Measurements from ENCODE around the gene TSHZ2.
A peak's percentile ranks its signal among the peaks of the same experiment; 100 is the strongest.

Gene TSHZ2

DNA sequence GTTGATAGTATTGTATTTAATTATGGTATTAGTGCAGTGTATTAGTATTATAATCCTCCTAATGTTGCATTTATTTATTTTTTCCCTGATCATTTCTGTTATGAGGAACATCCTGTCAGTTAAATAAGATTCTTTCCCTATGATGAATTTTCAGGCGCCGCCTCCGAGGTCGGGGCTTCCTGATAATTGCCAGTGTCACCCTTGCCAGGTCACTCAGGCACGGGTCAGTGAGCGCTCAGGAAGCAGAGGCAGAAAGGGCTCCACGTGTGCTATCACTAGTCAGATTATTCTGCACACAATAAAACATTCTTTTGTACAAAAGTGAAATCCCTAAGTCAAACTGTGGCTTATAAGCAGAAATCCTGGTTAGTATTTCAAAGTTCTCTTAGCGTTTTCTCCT is 64.8 kb downstream of the TSHZ2 start:
- H3K4me3 Mint-ChIP-seq, result no peak overlapping the region
- peaks cover 41% of the 10 kb centered on the region for H3K4me1 Mint-ChIP-seq
- H3K27ac Mint-ChIP-seq, result no peak overlapping the region
- no peaks in the 10 kb centered on the region for H3K27me3 Mint-ChIP-seq (ENCODE audit: low read depth)
- TF ChIP-seq, protein P1, sequence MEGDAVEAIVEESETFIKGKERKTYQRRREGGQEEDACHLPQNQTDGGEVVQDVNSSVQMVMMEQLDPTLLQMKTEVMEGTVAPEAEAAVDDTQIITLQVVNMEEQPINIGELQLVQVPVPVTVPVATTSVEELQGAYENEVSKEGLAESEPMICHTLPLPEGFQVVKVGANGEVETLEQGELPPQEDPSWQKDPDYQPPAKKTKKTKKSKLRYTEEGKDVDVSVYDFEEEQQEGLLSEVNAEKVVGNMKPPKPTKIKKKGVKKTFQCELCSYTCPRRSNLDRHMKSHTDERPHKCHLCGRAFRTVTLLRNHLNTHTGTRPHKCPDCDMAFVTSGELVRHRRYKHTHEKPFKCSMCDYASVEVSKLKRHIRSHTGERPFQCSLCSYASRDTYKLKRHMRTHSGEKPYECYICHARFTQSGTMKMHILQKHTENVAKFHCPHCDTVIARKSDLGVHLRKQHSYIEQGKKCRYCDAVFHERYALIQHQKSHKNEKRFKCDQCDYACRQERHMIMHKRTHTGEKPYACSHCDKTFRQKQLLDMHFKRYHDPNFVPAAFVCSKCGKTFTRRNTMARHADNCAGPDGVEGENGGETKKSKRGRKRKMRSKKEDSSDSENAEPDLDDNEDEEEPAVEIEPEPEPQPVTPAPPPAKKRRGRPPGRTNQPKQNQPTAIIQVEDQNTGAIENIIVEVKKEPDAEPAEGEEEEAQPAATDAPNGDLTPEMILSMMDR (IDR thresholded peaks at IDR 0.05; ENCODE audit: unreplicated experiment in 3 of 3), result no peak
- no peaks in the 10 kb centered on the region for H3K9me3 Mint-ChIP-seq
- peaks cover 5% of the 10 kb centered on the region for H3K36me3 Mint-ChIP-seq (ENCODE audit: low read depth)

DNA sequence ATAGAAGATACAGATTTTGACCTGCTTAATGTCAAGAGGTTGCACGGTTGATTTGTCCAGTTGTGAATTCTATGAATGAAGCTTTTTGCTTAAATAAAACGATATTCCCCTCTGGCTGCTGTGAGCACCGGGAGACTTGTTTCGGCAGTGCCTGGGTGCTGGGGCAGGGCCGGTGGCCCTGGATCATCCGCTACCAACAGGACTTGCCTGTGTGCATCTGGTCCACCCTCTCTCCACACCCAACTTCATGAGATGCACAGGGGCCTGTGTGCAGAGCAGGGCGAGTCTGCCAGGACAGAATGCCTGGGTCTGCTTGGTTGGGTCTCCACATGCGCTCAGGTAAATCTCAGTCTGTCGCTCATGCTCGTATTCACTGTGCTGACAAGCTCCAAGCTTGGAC is 65.5 kb downstream of the TSHZ2 start:
- Mint-ChIP-seq H3K9me3 (no peaks in the 10 kb centered on the region), H3K36me3 (ENCODE audit: low read depth) (peaks cover 5% of the 10 kb centered on the region), H3K27me3 (ENCODE audit: low read depth) (no peaks in the 10 kb centered on the region), H3K4me3 (no peak overlapping the region), H3K27ac (no peak overlapping the region), H3K4me1 (peaks cover 46% of the 10 kb centered on the region)
- TF ChIP-seq, protein P1 (IDR thresholded peaks at IDR 0.05; ENCODE audit: unreplicated experiment in 3 of 3), result no peak

DNA sequence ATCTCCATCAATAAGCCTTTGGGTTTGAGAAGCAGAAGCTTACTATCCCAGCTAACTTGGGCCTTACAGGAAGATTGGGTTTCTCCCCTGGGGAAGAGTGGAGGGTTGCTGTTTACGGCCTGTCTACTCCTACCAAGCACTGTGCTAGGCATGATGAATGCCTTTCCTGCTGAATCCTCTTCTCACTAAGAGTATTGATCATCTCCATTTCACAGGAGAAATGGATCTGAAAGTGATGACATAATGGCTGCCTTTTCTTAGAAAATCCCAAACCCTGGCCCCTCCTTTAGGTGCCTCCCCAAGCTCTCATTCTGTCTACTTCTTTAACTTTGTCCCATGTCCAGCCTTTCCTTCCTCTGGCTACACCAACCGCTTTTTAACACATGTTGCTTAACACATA is 66.1 kb downstream of the TSHZ2 start:
- Mint-ChIP-seq H3K4me3 (no peak overlapping the region), H3K27me3 (ENCODE audit: low read depth) (no peaks in the 10 kb centered on the region), H3K36me3 (ENCODE audit: low read depth) (peaks cover 5% of the 10 kb centered on the region), H3K4me1 (peaks cover 46% of the 10 kb centered on the region), H3K27ac (no peak overlapping the region), H3K9me3 (no peaks in the 10 kb centered on the region)
- TF ChIP-seq, protein P1 (IDR thresholded peaks at IDR 0.05; ENCODE audit: unreplicated experiment in 3 of 3), result no peak

DNA sequence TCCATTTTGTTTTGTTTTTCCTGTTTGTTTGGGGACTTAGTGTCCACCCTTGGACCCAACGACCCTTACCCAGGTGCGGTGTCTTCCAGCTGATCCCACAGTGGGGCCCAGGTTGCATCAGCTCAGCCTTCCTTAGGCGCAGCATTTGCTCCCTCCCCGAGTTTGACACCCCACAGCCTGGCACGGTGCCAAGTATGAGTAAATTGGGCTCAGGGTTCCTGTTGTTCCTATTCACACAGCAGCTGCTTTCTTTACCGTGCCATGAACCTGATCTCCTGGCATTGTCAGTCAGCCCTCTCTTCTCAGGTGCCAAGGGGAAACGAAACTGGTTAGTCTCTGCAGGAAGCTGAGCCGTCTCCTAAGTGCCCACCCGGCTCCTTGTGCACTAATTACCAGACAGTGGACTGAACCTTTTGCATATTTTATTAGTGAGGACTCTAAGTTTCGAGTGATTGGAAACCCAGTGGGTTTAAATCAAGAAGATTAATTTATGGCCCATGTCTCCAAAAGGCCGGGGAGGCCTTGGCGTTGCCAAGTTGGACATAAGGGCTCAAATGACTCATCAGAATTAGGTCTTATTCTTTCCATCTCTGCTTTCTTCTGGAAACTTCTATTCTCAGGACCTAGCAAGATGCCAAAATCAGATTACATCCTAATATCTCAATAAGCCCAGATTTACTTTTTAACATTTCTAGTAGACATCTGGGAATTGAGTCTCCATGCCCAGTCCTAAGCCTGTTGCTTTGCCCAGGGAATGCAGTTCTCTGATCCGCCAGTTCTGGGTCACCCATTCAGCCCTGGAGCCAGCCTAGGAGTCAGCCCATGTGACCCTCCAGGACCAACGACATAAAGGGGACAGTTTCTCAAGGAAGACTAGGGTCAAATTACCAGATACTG is 68.8 kb downstream of the TSHZ2 start:
- Mint-ChIP-seq H3K36me3 (ENCODE audit: low read depth) (peaks cover 12% of the 10 kb centered on the region), H3K27me3 (ENCODE audit: low read depth) (peaks cover 3% of the 10 kb centered on the region), H3K4me3 (no peak overlapping the region), H3K27ac (peak overlapping the region in 2 of 3 experiments; percentile 22 to 63), H3K4me1 (peaks cover 36% of the 10 kb centered on the region), H3K9me3 (no peaks in the 10 kb centered on the region)
- TF ChIP-seq, protein P1 (IDR thresholded peaks at IDR 0.05; ENCODE audit: unreplicated experiment in 3 of 3), result no peak

DNA sequence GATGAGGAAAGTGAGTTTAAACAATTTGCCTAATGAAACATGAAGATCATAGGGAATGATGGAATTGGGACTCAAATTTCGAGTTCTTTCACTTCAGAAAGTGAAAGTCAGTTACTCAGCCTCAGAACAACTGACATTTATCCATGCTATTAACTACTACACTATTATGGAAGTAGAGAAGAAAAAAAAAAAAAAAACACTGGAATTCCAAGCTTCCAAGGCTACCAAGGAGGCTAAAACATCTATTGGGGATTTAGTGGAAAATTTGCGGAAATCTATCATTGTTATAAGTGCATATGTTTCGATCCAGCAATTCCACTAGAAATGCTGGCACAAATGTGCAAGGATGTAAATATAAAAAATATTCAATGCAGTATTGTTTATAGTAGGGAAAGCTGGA is 70.4 kb downstream of the TSHZ2 start:
- Mint-ChIP-seq H3K36me3 (ENCODE audit: low read depth) (peaks cover 23% of the 10 kb centered on the region), H3K4me1 (peaks cover 35% of the 10 kb centered on the region), H3K4me3 (no peak overlapping the region), H3K27ac (peak overlapping the region in 1 of 3 experiments; percentile 63), H3K27me3 (ENCODE audit: low read depth) (peaks cover 3% of the 10 kb centered on the region), H3K9me3 (no peaks in the 10 kb centered on the region)
- TF ChIP-seq, protein P1 (IDR thresholded peaks at IDR 0.05; ENCODE audit: unreplicated experiment in 3 of 3), result no peak

DNA sequence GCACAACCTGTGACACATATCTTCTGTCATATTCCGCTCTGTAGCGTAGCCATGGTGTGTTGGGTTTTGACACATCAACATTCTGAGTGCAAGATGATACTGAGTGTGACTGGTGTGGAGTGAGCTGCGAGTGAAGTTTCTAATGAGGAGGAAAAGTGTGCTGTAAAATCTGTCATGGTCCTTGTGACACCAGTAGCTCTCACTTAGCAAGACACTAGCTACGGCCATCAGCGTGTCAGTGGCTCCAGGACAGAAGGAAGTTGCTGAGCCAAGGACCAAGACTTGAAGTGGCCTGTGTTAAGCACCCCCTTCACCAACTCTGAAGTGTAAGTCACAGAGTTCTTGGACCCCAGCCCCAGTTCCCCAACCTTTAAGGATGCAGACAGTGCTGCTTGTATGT is 72.1 kb downstream of the TSHZ2 start:
- peaks cover 6% of the 10 kb centered on the region for H3K27me3 Mint-ChIP-seq (ENCODE audit: low read depth)
- H3K27ac Mint-ChIP-seq, result no peak overlapping the region
- H3K4me3 Mint-ChIP-seq, result no peak overlapping the region
- TF ChIP-seq, protein P1 (IDR thresholded peaks at IDR 0.05; ENCODE audit: unreplicated experiment in 3 of 3), result no peak
- H3K9me3 Mint-ChIP-seq, result peaks cover 3% of the 10 kb centered on the region
- peaks cover 32% of the 10 kb centered on the region for H3K36me3 Mint-ChIP-seq (ENCODE audit: low read depth)
- H3K4me1 Mint-ChIP-seq, result peaks cover 41% of the 10 kb centered on the region
